HG03354 (cell line): Measurements from ENCODE around the gene EEF2K.
A peak's percentile ranks its signal among the peaks of the same experiment; 100 is the strongest.
"Not testable (repeated sequence)": the region's sequence is repeated elsewhere in the genome, so short reads cannot be mapped to it uniquely, and the experiment has no call there.

Experiments used
- ATAC-seq: cut with Tn5 transposase; IDR thresholded peaks from one replicate; pipeline ENCODE4 v1.9.1; 2021; ENCODE audit warnings: mild to moderate bottlenecking; ENCODE audit not compliant: unreplicated experiment, poor library complexity, severe bottlenecking

EEF2K gene

DNA sequence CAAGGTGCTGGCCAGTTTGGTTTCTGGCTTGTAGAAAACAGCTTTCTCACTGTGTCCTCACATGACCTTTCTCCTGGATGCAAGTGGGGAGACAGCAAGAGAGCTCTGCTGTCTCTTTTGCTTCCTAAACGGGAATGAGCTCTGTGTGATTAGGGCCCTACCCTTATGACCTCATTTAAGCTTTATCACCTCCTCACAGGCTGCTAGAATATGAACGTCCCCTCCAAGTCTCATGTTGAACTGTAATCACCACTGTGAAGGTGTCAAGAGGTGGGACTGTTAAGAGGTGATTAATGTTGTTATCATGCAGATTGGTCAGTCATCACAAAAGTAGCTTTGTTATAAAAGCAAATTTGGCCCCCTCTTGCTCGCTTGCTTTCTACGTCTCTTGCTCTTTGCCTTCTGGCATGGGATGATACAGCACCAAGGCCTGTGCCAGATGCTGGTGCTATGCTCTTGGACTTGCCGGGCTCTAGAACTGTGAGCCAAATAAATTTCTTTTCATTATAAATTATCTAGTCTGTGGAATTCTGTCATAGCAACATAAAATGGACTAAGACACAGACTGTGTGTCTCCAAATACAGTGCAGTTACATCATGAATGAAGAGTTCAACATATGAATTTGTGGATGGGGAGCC lies 76.3 kb downstream of the EEF2K start:
- no peak for ATAC-seq

DNA sequence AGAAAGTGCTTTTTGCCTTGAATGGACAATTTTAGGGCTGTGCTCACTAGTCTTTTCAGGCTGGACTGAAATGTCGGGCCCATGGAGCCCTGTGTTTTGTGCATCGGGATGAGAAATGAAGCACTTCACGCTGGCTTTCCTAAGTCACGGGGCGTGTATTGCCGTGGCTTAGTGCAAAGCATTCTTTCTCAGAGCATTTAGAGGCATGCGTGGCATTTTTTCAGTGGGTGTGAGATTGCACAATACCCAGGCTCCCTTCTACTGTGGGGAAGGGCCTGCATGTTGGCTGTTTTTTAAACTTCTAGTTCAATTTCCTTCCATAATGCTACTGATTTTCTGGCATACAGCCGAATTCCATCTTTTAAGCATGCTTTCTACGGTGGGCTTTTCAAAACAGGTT lies 78.6 kb downstream of the EEF2K start:
- ATAC-seq: no peak

DNA sequence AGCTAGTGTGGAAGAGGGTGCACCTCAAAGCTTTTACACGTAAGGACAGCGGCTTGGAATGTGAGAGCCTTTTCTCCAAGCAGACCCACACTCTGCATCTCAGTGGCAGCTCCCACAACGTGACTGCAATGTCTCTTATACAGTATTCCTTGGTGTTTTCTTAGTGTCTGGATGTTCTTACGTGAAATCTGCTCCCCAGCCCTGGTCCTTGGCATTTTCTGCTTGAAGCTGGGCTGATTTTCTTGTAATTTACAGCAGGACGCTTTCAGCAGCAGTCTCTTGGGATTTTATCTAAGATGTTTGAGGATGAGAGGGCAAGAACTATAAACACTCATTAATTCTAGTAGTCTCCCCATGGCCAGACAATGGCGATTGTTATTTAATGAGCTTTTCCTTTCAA lies 79.0 kb downstream of the EEF2K start:
- no peak for ATAC-seq

- ATAC-seq: no peak
These were observed 84.9 kb downstream of the EEF2K start for GRCh38 chr16:22291020-22291419.

GRCh38 chr16:22291860-22292318 lies 85.8 kb downstream of the EEF2K start:
- ATAC-seq: no peak

GRCh38 chr16:22292320-22292719 lies 86.2 kb downstream of the EEF2K start:
- no peak for ATAC-seq

- no peak for ATAC-seq
These were observed 87.3 kb downstream of the EEF2K start for GRCh38 chr16:22293137-22294106.

GRCh38 chr16:22296225-22297113 lies 90.4 kb downstream of the EEF2K start:
- ATAC-seq: no peak

- ATAC-seq: peak; percentile 84
These were observed 91.2 kb downstream of the EEF2K start, which contains the start of gene POLR3E for GRCh38 chr16:22297114-22297870. Gene POLR3E (plus strand): TSS chr16:22297409. CDS start chr16:22302969, 5,560 bp downstream.

GRCh38 chr16:22297871-22298733 lies 92.0 kb downstream of the EEF2K start:
- peak; percentile 37 for ATAC-seq

GRCh38 chr16:22299036-22299435 lies 93.0 kb downstream of the EEF2K start:
- ATAC-seq: no peak

DNA sequence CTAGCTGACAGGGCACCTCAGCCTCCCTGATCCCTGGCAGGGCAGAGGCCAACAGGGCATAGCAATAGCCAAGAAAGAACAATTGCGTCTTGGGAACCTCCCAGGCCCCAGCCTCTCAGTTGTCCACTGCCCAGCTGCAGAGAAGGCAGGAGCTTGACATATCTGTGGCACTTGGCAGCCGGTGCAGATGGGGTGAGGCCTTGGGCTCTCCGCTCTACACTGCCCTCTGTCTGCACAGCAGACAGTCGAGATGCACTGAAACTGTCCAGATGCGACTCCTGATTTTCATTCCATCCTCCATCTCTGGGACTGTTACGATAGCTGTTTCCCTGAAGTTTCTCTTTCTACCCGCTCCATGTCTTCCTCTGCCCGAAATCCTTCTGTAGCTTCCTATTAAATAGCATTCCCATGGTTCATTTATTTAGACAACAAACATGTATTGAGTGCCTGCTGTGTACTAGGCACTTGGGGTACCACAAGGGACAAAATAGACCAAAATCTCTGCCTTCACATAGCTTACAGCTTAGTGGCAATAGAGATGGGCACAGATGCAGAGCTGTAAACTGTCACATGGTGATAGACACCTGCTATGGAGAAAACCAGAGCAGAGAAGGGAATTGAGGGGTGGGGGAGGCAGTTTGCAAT lies 94.5 kb downstream of the EEF2K start:
- ATAC-seq: no peak

- not testable (repeated sequence) for ATAC-seq
These were observed 95.3 kb downstream of the EEF2K start for GRCh38 chr16:22301423-22301822.

DNA sequence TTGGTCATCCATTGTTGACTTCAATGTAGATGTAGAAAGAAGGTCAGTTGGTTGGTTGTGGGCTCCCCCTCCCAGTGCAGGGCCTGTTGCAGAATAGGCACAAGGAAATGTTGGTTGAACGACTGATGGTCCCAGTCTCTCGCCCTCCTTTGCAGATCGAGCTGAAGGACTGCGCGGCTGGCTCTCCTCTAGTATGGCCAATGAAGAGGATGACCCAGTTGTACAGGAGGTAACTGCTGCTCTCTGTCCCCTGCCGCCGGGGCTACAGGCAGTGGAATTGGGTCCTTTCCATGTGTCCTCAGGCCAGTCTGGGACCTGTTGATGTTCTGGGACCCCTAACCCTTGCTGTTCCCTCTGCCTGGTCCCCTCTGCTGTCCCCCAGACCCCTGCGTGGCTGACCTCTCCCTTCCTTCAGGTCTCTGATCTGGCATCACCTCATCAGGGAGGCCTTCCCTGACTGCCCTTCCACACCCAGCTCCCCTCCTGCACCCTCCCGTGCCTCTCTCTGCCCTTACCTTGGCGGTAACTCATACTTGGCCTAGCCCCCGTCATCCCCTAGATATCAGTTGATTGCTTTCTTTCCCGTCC lies 96.8 kb downstream of the EEF2K start:
- no peak for ATAC-seq

DNA sequence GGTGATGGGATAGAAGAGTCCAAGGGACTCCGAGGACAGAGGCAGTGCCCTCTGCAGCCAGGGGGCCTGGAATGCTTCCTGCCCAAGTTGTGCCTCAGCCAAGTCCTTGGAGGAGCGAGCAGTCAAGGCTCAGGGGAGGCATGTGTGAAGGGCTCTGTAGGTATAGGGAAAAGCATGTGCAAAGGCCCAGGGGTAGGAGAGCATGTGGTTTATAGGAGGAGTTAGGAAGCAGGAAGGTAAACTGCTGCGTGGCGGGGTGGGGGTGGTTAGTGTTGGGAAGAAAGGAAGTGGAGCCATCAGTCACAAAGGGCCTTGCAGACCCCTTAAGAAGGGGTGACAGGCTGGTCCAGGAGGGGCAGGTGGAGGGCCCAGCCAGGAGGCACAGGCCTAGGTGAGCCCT lies 98.3 kb downstream of the EEF2K start:
- no peak for ATAC-seq

DNA sequence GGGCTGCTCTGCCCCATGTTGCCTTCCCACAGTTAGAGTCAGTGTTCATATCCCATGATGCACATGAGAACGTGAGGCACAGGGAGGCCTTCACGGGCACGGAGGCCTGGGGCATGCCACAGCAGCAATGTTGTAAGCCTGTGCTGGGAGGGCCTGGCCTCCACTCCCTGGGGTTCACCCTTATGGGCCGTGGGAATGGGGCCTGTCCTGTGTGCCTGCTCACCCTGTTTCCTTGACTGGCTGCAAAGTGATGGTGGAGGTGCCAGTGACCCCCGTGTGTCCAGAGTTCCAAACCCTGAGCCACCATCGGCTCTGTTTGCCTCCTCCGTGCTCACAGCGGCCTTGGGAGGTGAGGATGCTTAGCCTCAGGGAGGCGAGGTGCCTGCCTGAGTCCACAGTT lies 100.7 kb downstream of the EEF2K start:
- ATAC-seq: no peak

- ATAC-seq: no peak
These were observed 101.8 kb downstream of the EEF2K start for GRCh38 chr16:22307838-22308237.
